Transverse colon (tissue), 4 donors: ENCODE measurements around the gene LBR. TPM values are rescaled to one million over a fixed set of nuclear protein-coding genes. Genes with fewer than 3 reads are reported as not detected.
"Not testable (repeated sequence)": the region's sequence is repeated elsewhere in the genome, so short reads cannot be mapped to it uniquely, and the experiment has no call there.

ENCODE experiments used
- DNase-seq: peaks from one replicate; pipeline ENCODE4 v3.0.0-alpha.2; 2019
- H3K27ac ChIP-seq, 4 donors: fragments of 200-600 bp; sonication (generic); 2 replicates each; pipeline ENCODE4 v1.5.1; 2016 to 2018; ENCODE audit warnings: inconsistent platforms in 4 of 4
- H3K27me3 ChIP-seq: fragments of 200-600 bp; sonication (generic); 2 replicates; pipeline ENCODE4 v1.5.1; 2017; ENCODE audit warnings: inconsistent platforms
- H3K36me3 ChIP-seq, 4 donors: fragments of 200-600 bp; sonication (generic); 2 replicates each; pipeline ENCODE4 v1.5.1; 2017 to 2019; ENCODE audit warnings: inconsistent platforms in 4 of 4
- H3K4me1 ChIP-seq, 4 donors: fragments of 200-600 bp; sonication (generic); 2 replicates each; pipeline ENCODE4 v1.5.1; 2017 to 2020; ENCODE audit warnings: inconsistent platforms in 4 of 4
- H3K4me3 ChIP-seq, 4 donors: fragments of 200-600 bp; sonication (generic); 1 replicate in 1 of 4; 2 replicates in 3 of 4; pipeline versions ENCODE4 v1.5.1 to v1.6.1; 2017 to 2019; ENCODE audit warnings: inconsistent platforms in 4 of 4
- H3K9me3 ChIP-seq, 2 donors: fragments of 200-600 bp; sonication (generic); 2 replicates each; pipeline ENCODE4 v1.5.1; 2017 to 2019; ENCODE audit warnings: inconsistent platforms in 2 of 2
- CTCF ChIP-seq, 5 experiments: fragments of 200-600 bp in 3 of 5; fragments of 450-650 bp in 2 of 5; sonication (generic) in 3 of 5; IDR thresholded peaks; 1 replicate in 2 of 5; 2 replicates in 3 of 5; pipeline ENCODE4 v1.5.1; 2016 to 2017; ENCODE audit warnings: antibody characterized with exemption in 5 of 5, inconsistent platforms in 3 of 5, mild to moderate bottlenecking in 2 of 5, moderate library complexity in 1 of 5
- EP300 ChIP-seq: sonication (generic); formaldehyde crosslinking; IDR thresholded peaks from one replicate; pipeline ENCODE4 v1.6.1; 2017; ENCODE audit warnings: antibody characterized with exemption, low read depth
- POLR2A ChIP-seq: fragments of 450-650 bp; IDR thresholded peaks from one replicate; pipeline ENCODE4 v1.6.1; 2016; ENCODE audit warnings: antibody characterized with exemption, mild to moderate bottlenecking, moderate library complexity
- POLR2AphosphoS5 ChIP-seq, 3 donors: sonication (generic); formaldehyde crosslinking; IDR thresholded peaks; one replicate each; pipeline ENCODE4 v1.6.1; 2016; ENCODE audit warnings: antibody characterized with exemption in 3 of 3
- WGBS, 2 donors: methylation state at CpG; one replicate each; pipeline ENCODE4 v1.1.5; 2018; ENCODE audit warnings: low coverage in 1 of 2; 5-methylcytosine and 5-hydroxymethylcytosine counted together
- in situ Hi-C, 4 donors: fragments of 200-750 bp; cut with MboI; loops; one replicate each; pipeline versions ENCODE4 v1.15.0 to v1.15.1; 2017; ENCODE audit warnings: low sequenced_read_pairs in 3 of 4, low pct_ligation_motif_present in 1 of 4, low pct_unique_long_range_greater_than_20kb in 1 of 4
- intact Hi-C: fragments of 100-400 bp; cut with DNase I; formaldehyde crosslinking; loops from one replicate; pipeline ENCODE4 v1.15.1; 2023; ENCODE audit warnings: low total_unique reads
- total RNA-seq, 4 donors: library from RNA; depleted of rRNA; stranded (reverse); fragments of >200 nt; gene quantifications; one replicate each; pipeline ENCODE4 v1.1.0, GENCODE V29; 2016

Gene LBR
- total RNA-seq, 4 donors from 2014 or later = 48.6 to 97.9 (median 75.1) TPM

DNA sequence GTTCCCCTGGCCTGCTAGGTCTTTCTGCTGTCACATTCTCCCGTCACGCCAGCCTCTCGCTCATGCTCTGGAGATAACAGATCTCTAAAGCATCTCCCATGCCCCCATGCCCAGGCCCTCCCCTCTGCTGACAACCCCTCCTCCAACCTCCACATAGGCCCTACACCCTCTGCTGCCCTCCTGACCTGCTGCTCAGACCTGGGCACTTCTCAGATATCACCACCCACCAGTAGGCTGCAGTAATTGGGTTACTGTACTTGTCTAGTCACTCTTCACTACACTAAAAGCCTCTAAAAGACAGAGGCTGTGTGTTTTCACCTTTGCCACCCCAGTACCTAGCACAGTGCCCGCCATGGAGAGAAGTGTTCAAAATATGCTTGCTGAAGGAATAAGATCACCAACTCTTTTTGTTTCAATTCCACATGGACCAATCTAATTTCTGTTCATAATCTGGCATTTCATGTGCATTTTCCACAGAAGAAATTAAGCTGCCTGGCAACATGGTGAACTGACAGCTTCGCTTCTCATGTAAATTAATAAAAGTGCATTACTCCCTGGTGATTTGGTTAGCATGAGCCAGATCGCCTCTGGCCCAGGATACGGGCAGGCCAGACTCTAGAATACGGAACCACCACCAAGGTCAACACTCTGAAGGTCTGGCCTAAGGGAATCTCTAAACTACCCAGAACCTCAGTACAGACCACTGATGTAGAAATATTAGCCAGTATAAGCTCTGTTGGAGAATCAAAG is 20.7 kb downstream of the LBR start:
- intact Hi-C loops (no loop called here), in situ Hi-C loops (no loop called here)
- Histone ChIP-seq H3K27ac (no peak overlapping the region), H3K36me3 (peaks cover 0 to 59% (median 26%) of the 10 kb centered on the region in 4 donors), H3K9me3 (no peaks in the 10 kb centered on the region), H3K27me3 (no peaks in the 10 kb centered on the region), H3K4me3 (no peak overlapping the region), H3K4me1 (peaks cover 0 to 10% (median 4%) of the 10 kb centered on the region in 4 donors)
- TF ChIP-seq POLR2A (no peak), EP300 (no peak)
- WGBS, 2 donors = 97% methylated on average over 3 to 8 of the region's 8 CpGs
- no peak for DNase-seq

DNA sequence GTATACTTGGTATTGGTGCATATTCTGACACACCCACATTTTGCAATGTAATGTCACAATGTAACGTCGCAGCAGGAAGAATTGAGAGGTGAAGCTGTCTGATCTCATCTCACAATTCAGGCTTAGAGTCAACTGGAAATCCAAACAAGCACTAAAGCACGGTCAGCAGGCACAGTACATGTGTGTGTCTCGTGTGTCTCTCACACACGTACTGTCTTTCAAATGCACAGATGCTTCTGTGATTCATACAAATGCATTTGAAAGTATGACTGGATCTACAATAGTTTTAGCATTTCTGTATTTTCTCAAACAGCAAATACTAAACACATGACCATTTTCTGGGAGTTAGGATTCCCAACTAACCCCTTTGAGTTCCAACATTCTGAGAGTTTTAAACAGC is 26.9 kb downstream of the LBR start:
- H3K27me3 ChIP-seq = no peaks in the 10 kb centered on the region
- peaks cover 0 to 30% (median 11%) of the 10 kb centered on the region in 4 donors for H3K36me3 ChIP-seq

GRCh38 chr1:225396357-225396756 is 31.5 kb downstream of the LBR start:
- in situ Hi-C loops = no loop called here

More for the DNA sequence above, 26.9 kb downstream of the LBR start:
- no peaks in the 10 kb centered on the region for H3K9me3 ChIP-seq
- TF ChIP-seq POLR2AphosphoS5 (IDR thresholded peaks at IDR 0.05) (no peak), EP300 (no peak), CTCF (IDR thresholded peaks at IDR 0.05) (no peak), POLR2A (no peak)
- WGBS, 2 donors = 86 to 96% methylated on average over 2 to 5 of the region's 5 CpGs
- in situ Hi-C loops = no loop called here
- no peak overlapping the region for H3K27ac ChIP-seq
- H3K4me3 ChIP-seq = no peak overlapping the region
- no peak for DNase-seq
- intact Hi-C loops = no loop called here
- H3K4me1 ChIP-seq = no peaks in the 10 kb centered on the region

DNA sequence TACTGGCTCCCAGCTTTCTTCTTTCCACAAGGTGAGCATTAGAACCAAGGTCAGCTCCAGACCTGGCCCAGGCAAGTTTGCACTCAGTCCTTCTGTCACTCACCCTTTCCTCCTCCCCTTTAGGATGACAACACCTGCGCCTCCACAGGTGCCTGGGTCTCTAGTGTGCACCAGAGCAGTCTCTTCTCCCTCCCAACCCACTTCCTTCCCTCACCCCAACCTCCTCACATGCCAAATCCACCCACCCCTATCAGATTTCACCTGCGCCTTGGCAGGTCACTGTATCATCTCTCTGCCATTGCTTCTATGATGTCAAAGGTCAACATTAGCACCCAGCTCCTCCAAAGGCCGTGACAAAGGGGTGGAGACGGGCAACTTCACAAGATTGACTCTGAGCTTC is 38.0 kb downstream of the LBR start:
- Histone ChIP-seq H3K36me3 (no peaks in the 10 kb centered on the region), H3K9me3 (no peaks in the 10 kb centered on the region), H3K27ac (no peak overlapping the region), H3K4me1 (no peaks in the 10 kb centered on the region), H3K4me3 (no peak overlapping the region), H3K27me3 (no peaks in the 10 kb centered on the region)
- no peak for TF ChIP-seq EP300
- no peak for TF ChIP-seq POLR2A
- no peak for TF ChIP-seq CTCF (IDR thresholded peaks at IDR 0.05)
- no peak for TF ChIP-seq POLR2AphosphoS5 (IDR thresholded peaks at IDR 0.05)
- WGBS, 2 donors = 88 to 100% methylated on average over 1 to 4 of the region's 4 CpGs
- intact Hi-C loops = no loop called here
- in situ Hi-C loops = no loop called here
- no peak for DNase-seq

More at GRCh38 chr1:225396357-225396756, 31.5 kb downstream of the LBR start:
- TF ChIP-seq POLR2AphosphoS5 (IDR thresholded peaks at IDR 0.05) (no peak), CTCF (IDR thresholded peaks at IDR 0.05) (no peak), EP300 (no peak), POLR2A (no peak)
- Histone ChIP-seq H3K9me3 (no peaks in the 10 kb centered on the region), H3K27me3 (no peaks in the 10 kb centered on the region), H3K36me3 (peaks cover 0 to 10% (median 2%) of the 10 kb centered on the region in 4 donors), H3K27ac (no peak overlapping the region), H3K4me3 (no peak overlapping the region), H3K4me1 (no peaks in the 10 kb centered on the region)
- WGBS, 2 donors = 83 to 84% methylated on average over 2 of the region's 2 CpGs
- intact Hi-C loops = no loop called here
- no peak for DNase-seq

DNA sequence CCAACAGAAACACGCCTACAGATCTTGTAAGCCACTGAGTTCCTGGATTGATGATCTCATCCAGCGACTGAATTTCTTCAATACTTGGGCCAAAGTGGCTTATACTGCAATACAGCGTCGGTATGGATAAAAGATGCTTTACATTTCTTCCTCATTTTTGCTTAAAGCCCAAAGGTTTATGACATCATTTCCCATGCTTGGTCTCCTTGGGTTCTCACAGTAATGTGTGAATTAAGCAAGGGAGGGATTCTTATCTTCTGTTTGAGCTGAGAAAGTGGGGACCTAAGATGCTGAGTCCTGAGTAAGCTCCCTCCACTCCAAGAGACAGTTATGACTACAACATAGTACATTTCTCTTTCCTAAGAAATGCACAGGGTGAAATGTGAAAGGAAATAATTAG is 39.5 kb downstream of the LBR start:
- no peak overlapping the region for H3K27ac ChIP-seq

DNA sequence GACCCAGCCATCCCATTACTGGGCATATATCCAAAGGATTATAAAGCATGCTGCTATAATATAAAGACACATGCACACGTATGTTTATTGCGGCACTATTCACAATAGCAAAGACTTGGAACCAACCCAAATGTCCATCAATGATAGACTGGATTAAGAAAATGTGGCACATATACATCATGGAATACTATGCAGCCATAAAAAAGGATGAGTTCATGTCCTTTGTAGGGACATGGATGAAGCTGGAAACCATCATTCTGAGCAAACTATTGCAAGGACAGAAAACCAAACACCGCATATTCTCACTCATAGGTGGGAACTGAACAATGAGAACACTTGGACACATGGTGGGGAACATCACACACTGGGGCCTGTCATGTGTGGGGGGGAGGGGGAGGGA is 41.0 kb downstream of the LBR start:
- in situ Hi-C loops = not testable (repeated sequence)
- WGBS, 2 donors = 93% methylated on average over 3 of the region's 3 CpGs; no CpG with 5 or more reads in 1 of the 2 donors

More for the DNA sequence above, 39.5 kb downstream of the LBR start:
- H3K9me3 ChIP-seq = no peaks in the 10 kb centered on the region
- WGBS, 2 donors = 75 to 100% methylated on average over 2 to 4 of the region's 4 CpGs
- H3K36me3 ChIP-seq = no peaks in the 10 kb centered on the region
- intact Hi-C loops (no loop called here), in situ Hi-C loops (no loop called here)
- H3K27me3 ChIP-seq = no peaks in the 10 kb centered on the region
- TF ChIP-seq POLR2AphosphoS5 (IDR thresholded peaks at IDR 0.05) = no peak
- TF ChIP-seq POLR2A = no peak
- no peak for TF ChIP-seq CTCF (IDR thresholded peaks at IDR 0.05)
- no peak for TF ChIP-seq EP300
- no peak overlapping the region for H3K4me3 ChIP-seq
- H3K4me1 ChIP-seq = no peaks in the 10 kb centered on the region
- DNase-seq = no peak

More for the DNA sequence above, 41.0 kb downstream of the LBR start:
- H3K27me3 ChIP-seq, H3K27ac ChIP-seq, H3K9me3 ChIP-seq, intact Hi-C loops, DNase-seq, H3K4me1 ChIP-seq, H3K36me3 ChIP-seq, H3K4me3 ChIP-seq: not testable (repeated sequence)
